Muscle layer of duodenum (tissue), 2 donors: ENCODE measurements around the gene MAGI2.
"Not testable (repeated sequence)": the region's sequence is repeated elsewhere in the genome, so short reads cannot be mapped to it uniquely, and the experiment has no call there.

Experiments
- H3K27ac ChIP-seq: one replicate; pipeline ENCODE4 v1.7.0; 2013; ENCODE audit warnings: mild to moderate bottlenecking, low read length
- H3K27me3 ChIP-seq: one replicate; pipeline ENCODE4 v1.7.0; 2013; ENCODE audit warnings: low read depth, mild to moderate bottlenecking, control low read depth, low read length
- H3K36me3 ChIP-seq, 2 donors: one replicate each; pipeline ENCODE4 v1.7.0; 2013; ENCODE audit warnings: low read length in 2 of 2, control low read depth in 1 of 2, mild to moderate bottlenecking in 1 of 2; ENCODE audit not compliant: insufficient read depth in 2 of 2, control insufficient read depth in 1 of 2
- H3K4me1 ChIP-seq, 2 donors: one replicate each; pipeline ENCODE4 v1.7.0; 2013; ENCODE audit warnings: low read length in 2 of 2, mild to moderate bottlenecking in 2 of 2, control low read depth in 1 of 2, moderate library complexity in 1 of 2; ENCODE audit not compliant: insufficient read depth in 2 of 2, control insufficient read depth in 1 of 2
- H3K4me3 ChIP-seq, 2 donors: one replicate each; pipeline ENCODE4 v1.7.0; 2013; ENCODE audit warnings: low read length in 2 of 2, low read depth in 1 of 2, mild to moderate bottlenecking in 1 of 2
- H3K9me3 ChIP-seq, 2 donors: one replicate each; pipeline ENCODE4 v1.7.0; 2013; ENCODE audit warnings: low read length in 2 of 2, control low read depth in 1 of 2, mild to moderate bottlenecking in 1 of 2; ENCODE audit not compliant: control insufficient read depth in 1 of 2
- donor health status: healthy.

MAGI2 gene

GRCh38 chr7:79037001-79037400 is 416.5 kb downstream of the MAGI2 start:
- H3K9me3 ChIP-seq: no peaks in the 10 kb centered on the region
- H3K27me3 ChIP-seq: no peaks in the 10 kb centered on the region
- H3K27ac ChIP-seq: no peak overlapping the region
- H3K4me1 ChIP-seq: no peaks in the 10 kb centered on the region
- no peaks in the 10 kb centered on the region for H3K36me3 ChIP-seq
- no peak overlapping the region for H3K4me3 ChIP-seq

DNA sequence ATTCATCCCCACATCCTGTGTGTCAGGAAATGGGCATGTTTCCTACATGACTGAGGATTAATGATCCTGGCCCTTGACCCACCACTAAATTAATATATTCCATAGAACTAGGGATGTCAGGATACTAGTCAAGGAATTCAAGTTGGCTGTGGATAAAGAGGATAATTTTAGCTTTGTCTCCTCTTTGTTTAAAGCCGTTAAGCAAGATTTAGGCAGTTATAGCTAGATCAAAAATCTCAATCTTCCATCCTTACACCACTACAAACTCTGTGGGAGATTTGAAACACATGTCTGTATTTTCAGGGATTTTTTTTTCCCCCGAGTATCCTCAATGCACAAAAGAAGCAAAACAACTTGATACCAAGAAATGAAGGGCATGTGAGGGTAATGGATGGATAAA is 417.1 kb downstream of the MAGI2 start:
- H3K4me3 ChIP-seq: no peak overlapping the region
- H3K9me3 ChIP-seq: no peaks in the 10 kb centered on the region
- no peaks in the 10 kb centered on the region for H3K4me1 ChIP-seq
- no peaks in the 10 kb centered on the region for H3K36me3 ChIP-seq
- no peak overlapping the region for H3K27ac ChIP-seq
- no peaks in the 10 kb centered on the region for H3K27me3 ChIP-seq

DNA sequence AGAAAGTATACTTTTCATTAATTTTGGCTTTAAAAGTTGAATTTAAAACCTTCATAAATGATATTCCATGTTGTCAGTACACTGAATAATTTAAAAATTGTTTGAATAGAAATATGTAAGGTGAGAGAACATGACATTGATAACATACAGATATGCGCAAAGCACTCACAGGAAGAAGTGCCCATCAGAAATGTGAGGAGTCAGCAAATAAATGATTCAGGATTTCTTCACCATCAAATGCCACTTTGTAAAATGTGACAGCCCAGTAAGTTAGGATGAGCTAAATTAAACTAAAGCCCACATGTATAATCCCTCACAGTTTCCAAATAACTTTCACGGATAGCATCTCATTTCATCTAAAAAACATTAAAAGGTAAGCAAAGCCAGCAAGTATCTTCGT is 417.6 kb downstream of the MAGI2 start:
- Histone ChIP-seq H3K9me3 (no peaks in the 10 kb centered on the region), H3K4me1 (no peaks in the 10 kb centered on the region), H3K27me3 (no peaks in the 10 kb centered on the region), H3K4me3 (no peak overlapping the region), H3K27ac (no peak overlapping the region), H3K36me3 (no peaks in the 10 kb centered on the region)

- H3K27ac ChIP-seq: no peak overlapping the region
- no peak overlapping the region for H3K4me3 ChIP-seq
- no peaks in the 10 kb centered on the region for H3K27me3 ChIP-seq
- no peaks in the 10 kb centered on the region for H3K9me3 ChIP-seq
- H3K4me1 ChIP-seq: no peaks in the 10 kb centered on the region
- no peaks in the 10 kb centered on the region for H3K36me3 ChIP-seq
Measured at GRCh38 chr7:79034730-79035129, 418.7 kb downstream of the MAGI2 start.

DNA sequence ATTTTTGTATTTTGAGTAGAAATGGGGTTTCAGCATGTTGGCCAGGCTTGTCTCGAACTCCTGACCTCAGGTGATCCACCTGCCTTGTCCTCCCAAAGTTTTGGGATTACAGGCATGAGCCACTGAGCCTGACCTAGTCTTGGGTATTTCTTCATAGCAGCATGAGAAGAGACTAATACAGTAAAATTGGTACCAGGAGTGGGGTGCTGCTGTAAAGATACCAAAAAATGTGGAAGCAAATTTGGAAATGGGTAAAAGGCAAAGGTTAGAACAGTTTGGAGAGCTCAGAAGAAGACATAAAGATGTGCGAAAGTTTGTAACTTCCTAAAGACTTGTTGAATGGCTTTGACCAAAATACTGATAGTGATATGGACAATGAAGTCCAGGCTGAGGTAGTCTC is 433.8 kb downstream of the MAGI2 start:
- not testable (repeated sequence) for H3K27me3 ChIP-seq, H3K4me3 ChIP-seq, H3K27ac ChIP-seq, H3K36me3 ChIP-seq, H3K4me1 ChIP-seq
- H3K9me3 ChIP-seq: peaks cover 0 to 18% of the 10 kb centered on the region in 2 donors

- H3K27ac ChIP-seq: no peak overlapping the region
- no peaks in the 10 kb centered on the region for H3K36me3 ChIP-seq
- H3K27me3 ChIP-seq: no peaks in the 10 kb centered on the region
- no peak overlapping the region for H3K4me3 ChIP-seq
- H3K9me3 ChIP-seq: no peaks in the 10 kb centered on the region
- H3K4me1 ChIP-seq: no peaks in the 10 kb centered on the region
Measured at GRCh38 chr7:79011921-79012320, 441.5 kb downstream of the MAGI2 start.

GRCh38 chr7:79009647-79010046 is 443.8 kb downstream of the MAGI2 start:
- Histone ChIP-seq H3K4me1 (no peaks in the 10 kb centered on the region), H3K9me3 (no peaks in the 10 kb centered on the region), H3K4me3 (no peak overlapping the region)

GRCh38 chr7:79008786-79009185 is 444.7 kb downstream of the MAGI2 start:
- H3K4me3 ChIP-seq: no peak overlapping the region
- H3K36me3 ChIP-seq: peaks cover 0 to 3% of the 10 kb centered on the region in 2 donors
- no peak overlapping the region for H3K27ac ChIP-seq
- H3K4me1 ChIP-seq: no peaks in the 10 kb centered on the region
- no peaks in the 10 kb centered on the region for H3K9me3 ChIP-seq
- no peaks in the 10 kb centered on the region for H3K27me3 ChIP-seq

More at GRCh38 chr7:79009647-79010046, 443.8 kb downstream of the MAGI2 start:
- Histone ChIP-seq H3K36me3 (no peaks in the 10 kb centered on the region), H3K27me3 (no peaks in the 10 kb centered on the region), H3K27ac (no peak overlapping the region)

DNA sequence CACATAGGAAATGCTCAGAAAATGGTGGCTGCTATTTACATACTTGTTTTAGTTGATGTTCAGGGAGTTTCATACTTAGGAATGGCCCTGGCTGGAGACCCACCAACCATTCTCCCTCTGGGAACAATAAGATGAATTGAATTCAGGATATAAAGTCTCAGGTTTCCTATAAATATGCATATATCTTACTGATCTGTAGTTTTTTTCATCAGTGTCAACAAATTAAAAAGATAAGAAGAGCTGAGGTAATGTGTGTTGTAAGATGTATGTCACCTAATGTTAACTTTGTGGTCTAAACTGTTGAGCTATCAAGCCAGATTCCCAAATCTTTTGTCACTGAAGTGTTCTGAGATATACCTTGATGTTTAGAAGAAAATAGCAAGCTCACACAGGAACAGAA is 457.5 kb downstream of the MAGI2 start:
- H3K4me3 ChIP-seq: no peak overlapping the region
- H3K36me3 ChIP-seq: no peaks in the 10 kb centered on the region
- no peaks in the 10 kb centered on the region for H3K4me1 ChIP-seq

GRCh38 chr7:78993341-78993740 is 460.1 kb downstream of the MAGI2 start:
- Histone ChIP-seq H3K36me3 (no peaks in the 10 kb centered on the region), H3K27me3 (no peaks in the 10 kb centered on the region), H3K27ac (no peak overlapping the region), H3K4me3 (no peak overlapping the region), H3K4me1 (no peaks in the 10 kb centered on the region), H3K9me3 (no peaks in the 10 kb centered on the region)

More for the DNA sequence above, 457.5 kb downstream of the MAGI2 start:
- no peaks in the 10 kb centered on the region for H3K27me3 ChIP-seq
- no peak overlapping the region for H3K27ac ChIP-seq
- no peaks in the 10 kb centered on the region for H3K9me3 ChIP-seq

- Histone ChIP-seq H3K27ac (no peak overlapping the region), H3K4me3 (no peak overlapping the region), H3K36me3 (no peaks in the 10 kb centered on the region), H3K27me3 (no peaks in the 10 kb centered on the region), H3K9me3 (no peaks in the 10 kb centered on the region), H3K4me1 (no peaks in the 10 kb centered on the region)
Measured at GRCh38 chr7:78985509-78985908, 468.0 kb downstream of the MAGI2 start.

GRCh38 chr7:78983483-78983882 is 470.0 kb downstream of the MAGI2 start:
- Histone ChIP-seq H3K27me3 (no peaks in the 10 kb centered on the region), H3K27ac (no peak overlapping the region), H3K36me3 (no peaks in the 10 kb centered on the region), H3K4me1 (no peaks in the 10 kb centered on the region), H3K4me3 (no peak overlapping the region), H3K9me3 (no peaks in the 10 kb centered on the region)
